IPS DF 4.7 (cell line): Measurements from ENCODE around the gene UTS2R.

Experiments used
- DNase-seq: peaks from one replicate; pipeline ENCODE4 v3.0.0-alpha.2; 2013; ENCODE audit warnings: low spot score; ENCODE audit errors: extremely low read depth

Gene UTS2R

DNA sequence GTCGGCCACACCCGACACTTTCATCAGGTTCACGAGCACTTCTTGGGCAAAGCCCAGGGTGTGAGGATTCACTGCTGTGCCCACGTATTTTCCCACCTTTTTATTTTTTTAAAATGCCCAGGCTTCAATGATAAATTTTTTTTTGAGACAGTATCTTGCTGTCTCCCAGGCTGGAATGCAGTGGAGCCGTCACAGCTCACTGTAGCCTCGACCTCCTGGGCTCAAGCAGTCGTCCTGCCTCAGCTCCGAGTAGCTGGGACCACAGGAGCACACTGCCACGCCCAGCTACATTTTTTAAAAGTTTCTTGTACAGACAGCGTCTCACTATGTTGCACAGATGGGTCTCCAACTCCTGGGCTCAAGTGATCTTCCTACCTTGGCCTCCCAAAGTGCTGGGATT, 17.8 kb downstream of the UTS2R start:
- no peak for DNase-seq

- DNase-seq, result no peak
Measured at GRCh38 chr17:82390015-82390859, 18.7 kb downstream of the UTS2R start.

GRCh38 chr17:82390860-82391435, 19.4 kb downstream of the UTS2R start:
- DNase-seq, result no peak

DNA sequence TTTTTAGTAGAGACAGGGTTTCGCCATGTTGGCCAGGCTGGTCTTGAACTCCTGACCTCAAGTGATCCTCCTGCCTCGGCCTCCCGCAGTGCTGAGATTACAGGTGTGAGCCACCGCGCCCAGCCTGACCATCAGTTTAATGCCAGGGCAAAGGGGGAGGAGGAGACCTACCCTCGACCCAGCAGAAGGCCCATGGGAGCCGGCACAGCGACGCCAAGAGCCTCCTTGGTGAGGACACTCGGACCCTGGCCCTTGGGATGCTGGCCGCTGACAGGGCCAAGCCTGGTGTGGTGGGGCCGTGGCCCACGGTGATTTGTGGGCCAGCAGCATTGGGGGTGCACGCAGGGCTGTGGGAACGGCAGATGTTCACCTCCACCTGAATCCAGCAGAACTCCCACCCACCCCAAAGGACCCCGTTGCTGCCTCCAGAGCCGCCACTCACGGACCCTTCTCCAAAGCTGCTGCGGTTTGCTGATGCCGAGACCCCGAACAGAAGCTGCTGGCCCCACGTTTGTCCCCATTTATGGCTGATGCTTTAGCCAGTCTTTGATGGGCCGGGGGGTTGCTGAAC, 20.0 kb downstream of the UTS2R start:
- no peak for DNase-seq

DNA sequence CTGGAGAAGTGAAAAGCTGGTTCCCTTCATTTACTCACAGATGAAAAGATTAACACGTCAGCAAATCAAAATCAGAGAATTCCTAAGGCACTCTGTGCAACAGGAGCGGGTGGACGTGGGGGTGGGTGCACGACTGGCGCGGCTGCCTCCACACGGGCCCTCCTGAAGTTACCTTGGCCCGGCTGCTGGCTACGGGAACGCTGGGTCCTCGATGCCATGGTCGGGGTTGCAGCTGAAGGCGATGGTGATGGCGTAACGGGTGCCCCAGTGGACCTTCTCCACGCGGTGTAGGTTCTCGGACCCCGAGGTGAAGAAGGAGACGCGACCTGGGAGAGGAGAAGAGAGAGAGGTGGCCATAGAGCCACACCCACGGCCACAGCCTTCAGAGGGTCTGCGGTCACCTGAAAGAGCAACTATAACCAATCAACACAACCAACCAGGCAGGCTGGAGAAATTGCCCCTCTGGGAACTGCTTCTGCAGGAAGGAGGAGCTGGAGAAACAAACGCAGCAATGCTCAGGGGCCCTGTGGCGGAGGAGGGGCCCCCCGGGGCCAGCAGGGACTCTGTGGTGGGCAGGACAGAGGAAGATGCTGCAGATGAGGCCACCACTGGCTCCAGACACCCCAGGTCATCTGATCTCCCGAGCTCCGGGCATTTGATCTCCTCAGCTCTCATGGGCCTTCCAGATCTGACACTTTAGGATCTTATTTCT, 20.8 kb downstream of the UTS2R start:
- DNase-seq, result no peak

DNA sequence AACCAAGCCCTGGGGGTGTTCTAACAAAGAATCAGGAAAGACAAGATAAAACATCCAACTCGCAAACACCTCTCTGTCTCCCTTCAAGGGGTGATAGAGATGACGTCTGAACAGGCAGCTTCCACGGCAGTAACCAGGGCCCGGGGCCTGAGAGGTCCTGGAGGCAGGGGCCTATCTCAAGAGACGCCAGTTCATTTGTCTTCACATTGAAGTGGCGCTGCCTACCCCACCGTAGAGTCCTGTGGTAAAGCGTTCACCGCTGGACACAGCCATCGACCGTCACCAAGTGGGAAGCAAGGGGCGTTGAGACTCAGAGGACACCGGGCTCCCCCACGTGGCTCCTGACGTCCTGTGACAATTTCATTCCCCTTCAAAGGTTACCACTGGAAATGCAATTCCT, 21.4 kb downstream of the UTS2R start:
- DNase-seq, result no peak

DNA sequence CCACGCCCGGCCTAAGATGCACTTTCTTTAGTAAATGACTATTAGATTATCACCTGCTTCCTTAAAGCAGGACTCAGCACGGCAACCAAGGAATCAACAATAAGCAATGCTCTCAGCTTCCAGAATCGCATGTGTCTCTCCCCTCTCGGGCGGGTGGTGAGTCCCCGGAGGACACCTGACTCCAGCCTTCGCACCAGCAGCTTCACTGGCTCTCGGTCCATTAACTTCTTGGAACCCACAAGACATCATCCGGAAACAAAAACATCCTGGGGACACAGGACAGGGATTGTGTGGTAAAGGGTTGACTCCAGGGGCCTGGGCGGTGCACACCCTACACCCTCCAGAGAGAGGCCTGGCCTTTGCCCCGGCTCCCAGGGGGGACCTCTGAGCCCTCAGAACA, 22.7 kb downstream of the UTS2R start:
- DNase-seq, result no peak

DNA sequence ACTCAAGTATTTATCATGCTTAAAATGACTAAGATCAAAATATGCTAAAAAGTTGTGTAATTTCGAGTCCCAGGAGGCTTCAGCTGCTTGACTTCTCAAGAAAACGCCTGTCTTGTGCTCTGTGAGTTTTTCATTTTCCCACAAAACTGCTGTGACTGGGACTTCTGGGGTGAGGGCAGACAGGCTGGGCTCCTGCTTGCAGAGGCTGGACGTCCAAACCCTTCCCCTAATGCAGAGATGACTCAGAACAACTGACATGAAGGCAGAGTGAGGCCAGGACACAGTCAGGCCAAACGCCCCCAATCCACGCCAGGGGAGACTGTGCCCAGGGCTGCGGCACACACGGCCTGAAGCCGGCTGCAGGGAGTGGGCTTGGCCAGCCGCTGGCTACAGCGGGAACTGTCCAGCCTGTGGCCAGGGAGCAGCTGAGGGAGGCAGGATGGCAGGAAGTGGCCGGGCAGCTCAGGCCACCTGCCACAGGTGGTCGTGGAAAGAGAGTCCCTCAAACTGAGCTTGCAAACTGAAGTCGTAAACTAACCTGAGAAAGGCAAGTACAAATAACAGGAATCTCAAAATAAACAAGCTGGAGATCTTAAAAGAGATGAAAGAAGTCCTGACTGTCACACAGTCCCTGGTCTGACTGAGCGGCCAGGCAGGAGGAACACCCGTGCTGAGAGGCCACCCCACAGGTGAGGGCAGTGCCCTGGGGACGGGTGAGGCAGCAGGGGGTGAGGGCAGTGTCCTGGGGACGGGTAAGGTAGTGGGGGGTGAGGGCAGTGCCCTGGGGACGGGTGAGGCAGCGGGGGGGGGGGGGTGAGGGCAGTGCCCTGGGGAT, 25.3 kb downstream of the UTS2R start:
- DNase-seq, result no peak

GRCh38 chr17:82397449-82398335, 26.1 kb downstream of the UTS2R start:
- DNase-seq, result no peak

DNA sequence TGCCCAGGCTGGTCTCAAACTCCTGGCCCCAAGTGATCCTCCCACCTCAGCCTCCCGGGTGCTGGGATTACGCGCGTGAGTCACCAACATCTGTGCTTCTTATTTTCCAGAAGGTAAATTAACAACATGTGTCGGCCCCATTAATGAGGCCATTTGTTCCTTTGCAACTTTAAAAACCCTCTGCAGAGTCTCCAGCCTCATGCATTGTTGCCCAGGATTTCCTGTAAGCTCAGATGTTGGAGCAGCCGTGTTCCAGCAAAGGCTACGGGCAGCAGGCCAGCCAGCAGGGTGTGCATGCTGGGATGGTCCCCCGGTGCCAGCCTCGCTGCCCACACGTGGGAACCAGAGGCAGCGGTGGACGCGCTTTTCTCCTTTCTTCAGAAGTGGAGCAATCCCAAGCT, 27.5 kb downstream of the UTS2R start:
- DNase-seq, result no peak

DNA sequence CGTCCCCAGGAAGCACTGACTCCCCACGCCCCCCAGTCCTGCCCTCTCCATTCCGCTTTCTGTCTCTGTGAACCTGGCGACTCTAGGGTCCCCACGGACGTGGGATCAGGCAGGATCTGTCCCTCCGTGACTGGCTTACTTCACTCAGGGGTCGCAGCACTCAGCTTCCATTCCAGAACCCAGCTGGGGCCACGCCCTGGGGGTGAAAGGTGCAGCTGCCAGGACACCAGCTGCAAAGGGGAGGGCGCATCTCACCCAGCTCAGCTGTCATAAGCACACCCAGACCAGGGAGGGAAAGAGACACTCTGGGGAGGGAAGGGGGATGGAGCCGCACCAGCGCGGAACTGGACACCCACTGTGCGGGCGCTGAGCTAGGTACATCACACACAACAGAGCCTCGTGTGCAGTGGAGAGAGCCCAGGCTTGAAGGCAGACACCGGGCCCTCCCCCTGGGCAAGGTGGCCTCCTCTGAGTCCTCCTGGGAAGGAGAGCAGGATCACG, 28.1 kb downstream of the UTS2R start:
- DNase-seq, result no peak

DNA sequence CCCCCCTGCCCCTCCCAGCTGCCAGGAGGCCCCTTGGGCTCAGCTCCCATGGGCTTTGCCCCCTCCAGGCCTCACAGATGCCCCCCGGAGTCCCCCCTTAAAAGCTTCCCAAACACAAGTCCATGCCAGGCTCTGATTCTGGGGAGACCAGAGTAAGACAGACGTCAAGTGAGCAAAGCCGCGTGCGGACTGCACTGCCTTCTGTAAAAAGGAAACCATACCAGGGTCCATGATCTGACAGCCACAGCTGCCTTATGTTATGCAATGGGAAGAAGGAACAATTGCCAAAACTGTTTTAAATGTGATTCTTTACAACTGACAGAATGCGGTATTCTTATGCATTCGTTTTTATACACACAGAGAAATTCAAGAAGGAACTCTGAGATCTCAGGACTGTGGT, 28.6 kb downstream of the UTS2R start:
- DNase-seq, result no peak

DNA sequence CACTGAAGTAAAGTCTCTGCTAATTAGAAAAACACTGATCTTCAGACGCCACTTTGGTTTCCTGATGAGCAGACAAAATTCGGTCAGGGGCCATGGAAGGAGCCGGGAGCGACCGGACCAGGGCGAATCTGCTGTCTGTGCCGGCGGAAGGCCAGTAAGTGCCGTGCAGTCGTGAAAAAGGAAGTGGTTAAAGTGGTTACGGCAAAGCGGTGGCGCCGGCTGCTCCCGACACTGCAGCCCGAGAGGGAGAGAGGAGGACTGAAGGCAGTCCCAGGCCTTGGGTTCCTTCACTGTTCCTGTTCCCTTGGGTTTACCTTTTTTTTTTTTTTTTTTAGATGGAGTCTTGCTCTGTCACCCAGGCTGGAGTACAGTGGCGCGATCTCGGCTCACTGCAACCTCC, 29.3 kb downstream of the UTS2R start:
- DNase-seq, result no peak

DNA sequence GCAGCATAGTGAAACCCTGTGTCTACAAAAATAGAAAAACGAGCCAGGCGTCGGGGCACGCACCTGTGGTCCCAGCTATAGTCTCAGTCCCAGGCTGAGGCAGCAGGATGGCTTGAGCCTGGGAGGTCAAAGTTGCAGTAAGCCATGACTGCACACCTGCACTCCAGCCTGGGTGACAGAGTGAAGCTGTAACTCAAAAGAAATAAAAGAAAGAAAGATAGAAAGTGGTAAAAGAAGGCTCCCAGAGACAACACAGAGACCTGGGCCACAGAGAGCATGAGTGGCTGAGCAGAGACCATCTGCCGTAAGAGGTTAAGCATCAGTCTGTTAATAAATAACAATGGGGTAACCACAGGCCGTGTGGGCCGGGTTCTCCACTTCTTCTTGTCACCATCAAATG, 31.3 kb downstream of the UTS2R start:
- no peak for DNase-seq

GRCh38 chr17:82403662-82404660, 32.4 kb downstream of the UTS2R start:
- DNase-seq, result no peak

DNA sequence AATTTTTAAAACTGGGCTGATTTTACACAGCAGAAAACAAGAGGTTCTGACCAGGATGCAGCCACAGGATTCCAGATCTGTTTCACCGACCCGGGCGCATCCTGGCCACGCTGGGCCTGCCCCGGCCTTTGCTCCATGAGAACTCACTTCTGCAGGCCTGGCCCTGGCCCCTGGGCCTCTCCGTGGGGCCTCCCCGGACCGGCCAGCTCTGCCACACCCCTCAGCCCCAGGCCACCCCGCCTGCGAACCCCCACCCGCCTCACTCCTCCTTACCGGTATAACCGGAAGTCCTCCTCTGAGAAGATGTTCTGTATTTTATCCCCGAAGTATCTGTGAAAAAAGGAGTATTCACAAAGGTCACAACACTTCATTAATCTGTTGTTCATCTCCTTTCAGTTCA, 33.5 kb downstream of the UTS2R start:
- no peak for DNase-seq

DNA sequence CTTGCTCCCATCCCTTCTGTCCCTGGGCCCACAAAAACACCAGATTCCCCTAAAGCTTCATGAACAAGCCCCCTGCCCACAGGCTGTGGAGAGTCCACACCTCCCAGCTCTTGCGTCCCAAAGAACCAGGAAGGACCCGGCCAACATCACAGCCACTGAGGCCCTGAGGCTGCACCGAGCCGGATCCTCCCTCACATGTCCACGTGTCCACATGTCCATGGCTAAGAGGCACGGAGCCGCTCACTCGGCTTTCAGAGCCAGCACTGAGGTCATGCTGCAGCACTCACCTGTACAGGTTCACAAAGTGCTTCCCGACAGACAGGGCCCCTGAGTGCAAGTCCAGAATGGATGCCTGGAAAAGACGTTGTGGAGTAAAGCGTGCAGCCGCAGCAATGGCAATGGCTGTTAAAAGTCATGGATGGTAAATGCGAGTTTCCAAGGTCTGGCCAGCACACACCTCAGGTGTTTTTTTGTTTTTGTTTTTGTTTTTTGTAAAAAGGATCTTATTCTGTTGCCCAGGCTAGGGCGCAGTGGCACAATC, 34.6 kb downstream of the UTS2R start:
- no peak for DNase-seq

DNA sequence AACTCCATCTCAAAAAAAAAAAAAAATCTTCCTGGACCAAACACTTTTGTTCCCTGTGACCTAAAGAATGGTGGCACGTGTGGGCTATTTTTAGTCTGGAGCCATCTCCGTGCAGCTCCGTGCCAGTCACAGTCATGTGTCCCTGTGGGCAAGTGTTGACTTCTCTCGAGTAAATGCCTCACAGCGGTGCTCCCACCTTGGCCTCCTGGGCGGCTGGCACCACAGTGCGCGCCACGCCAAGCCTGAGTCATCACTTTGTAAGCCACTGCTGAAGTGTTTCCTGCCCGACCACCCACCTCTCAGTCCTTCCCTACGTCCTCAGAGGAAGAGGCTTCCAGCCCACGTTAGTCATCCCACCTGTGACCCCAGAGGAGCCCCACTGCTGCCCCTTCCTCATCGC, 35.7 kb downstream of the UTS2R start:
- no peak for DNase-seq
